Right lobe of liver (tissue), 6 donors: ENCODE data around the gene AMN1. TPM values are rescaled to one million over a fixed set of nuclear protein-coding genes. Genes with fewer than 3 reads are reported as not detected.

Experiments
- ATAC-seq, 4 donors: fragments of 200-7000 bp; cut with Tn5 transposase; one replicate each; pipeline ENCODE4 v1.9.1; 2020; ENCODE audit warnings: mild to moderate bottlenecking in 4 of 4, moderate library complexity in 4 of 4
- DNase-seq, 3 donors: peaks; one replicate each; pipeline ENCODE4 v3.0.0-alpha.2; 2020
- H3K27ac ChIP-seq, 3 donors: fragments of 200-600 bp; one replicate each; pipeline ENCODE4 v1.8.0; 2022
- H3K27me3 ChIP-seq, 2 donors: fragments of 200-600 bp; one replicate each; pipeline ENCODE4 v1.8.0; 2022
- H3K36me3 ChIP-seq, 4 donors: fragments of 200-600 bp; sonication (generic) in 1 of 4; one replicate each; pipeline versions ENCODE4 v1.5.1 to v1.8.0; 2017 to 2022; ENCODE audit warnings: control low read depth in 1 of 4
- H3K4me1 ChIP-seq, 4 donors: fragments of 200-600 bp; sonication (generic) in 1 of 4; one replicate each; pipeline versions ENCODE4 v1.5.1 to v1.8.0; 2017 to 2022; ENCODE audit warnings: control low read depth in 1 of 4
- H3K4me3 ChIP-seq, 3 donors: fragments of 200-600 bp; one replicate each; pipeline ENCODE4 v1.8.0; 2022
- H3K9me3 ChIP-seq, 4 donors: fragments of 200-600 bp; sonication (generic) in 1 of 4; one replicate each; pipeline versions ENCODE4 v1.5.1 to v1.8.0; 2017 to 2022; ENCODE audit warnings: control low read depth in 1 of 4
- CTCF ChIP-seq, 4 donors: fragments of 200-600 bp in 3 of 4; fragments of 450-650 bp in 1 of 4; IDR thresholded peaks; one replicate each; pipeline versions ENCODE4 v1.5.1 to v1.8.0; 2016 to 2022; ENCODE audit warnings: antibody characterized with exemption in 4 of 4, mild to moderate bottlenecking in 2 of 4
- POLR2A ChIP-seq: fragments of 450-650 bp; IDR thresholded peaks from one replicate; pipeline ENCODE4 v1.6.1; 2017; ENCODE audit warnings: antibody characterized with exemption, mild to moderate bottlenecking
- WGBS: methylation state at CpG from one replicate; pipeline ENCODE4 v1.1.6; 2018; ENCODE audit warnings: low coverage, low lambda C conversion rate; ENCODE audit not compliant: insufficient coverage; ENCODE audit errors: missing lambda C conversion rate; 5-methylcytosine and 5-hydroxymethylcytosine counted together
- intact Hi-C, 2 donors: fragments of 100-400 bp; cut with DNase I; formaldehyde crosslinking; loops; one replicate each; pipeline versions ENCODE4 v1.11.2 to v1.14.1; 2022
- total RNA-seq, 6 experiments: library from RNA; depleted of rRNA in 2 of 6; stranded (reverse); fragments of >200 nt in 2 of 6; fragmentation: NEBNext Ultra II Directional in 3 of 6; extraction: Animal tissue kit (Norgen Biotek cat#: 25700) in 3 of 6; gene quantifications; one replicate each; pipeline versions ENCODE4 v1.1.0 to v1.2.4, GENCODE V29; 2016 to 2023
- donor health status: DM: no; HTN: yes; CAD: no.
- donor health status: DM: no; HTN: no; CAD: no.
- donor health status: DM: no; HTN: no; CAD: no.
- donor health status: DM: no; HTN: yes; CAD: no.
- donor health status: DM: no; HTN: yes; CAD: no.

The AMN1 gene
- total RNA-seq, 6 experiments from 2014 or later: 1.2 to 7.3 (median 2.8) TPM

- no peak overlapping the region for H3K4me3 ChIP-seq
- no peak for DNase-seq
- no peak overlapping the region for H3K27ac ChIP-seq
- TF ChIP-seq CTCF (IDR thresholded peaks at IDR 0.05) (no peak), POLR2A (no peak)
- intact Hi-C loops: no loop called here
- WGBS: 88% methylated on average over 4 of the region's 4 CpGs
- H3K4me1 ChIP-seq: no peaks in the 10 kb centered on the region
- ATAC-seq: no peak
- no peaks in the 10 kb centered on the region for H3K27me3 ChIP-seq
- no peaks in the 10 kb centered on the region for H3K36me3 ChIP-seq
- no peaks in the 10 kb centered on the region for H3K9me3 ChIP-seq
Measured at GRCh38 chr12:31655208-31655607, 73.6 kb downstream of the AMN1 start.

GRCh38 chr12:31651893-31652521 lies 76.8 kb downstream of the AMN1 start:
- no peak overlapping the region for H3K27ac ChIP-seq
- intact Hi-C loops: no loop called here
- TF ChIP-seq POLR2A: no peak
- DNase-seq (no peak), ATAC-seq (no peak)
- no peak overlapping the region for H3K4me3 ChIP-seq
- no peaks in the 10 kb centered on the region for H3K36me3 ChIP-seq
- H3K9me3 ChIP-seq: no peaks in the 10 kb centered on the region
- H3K27me3 ChIP-seq: no peaks in the 10 kb centered on the region
- WGBS: 81% methylated on average over 17 of the region's 18 CpGs
- H3K4me1 ChIP-seq: no peaks in the 10 kb centered on the region

- Histone ChIP-seq H3K27ac (no peak overlapping the region), H3K9me3 (no peaks in the 10 kb centered on the region), H3K36me3 (no peaks in the 10 kb centered on the region), H3K4me3 (no peak overlapping the region), H3K27me3 (no peaks in the 10 kb centered on the region), H3K4me1 (no peaks in the 10 kb centered on the region)
- TF ChIP-seq CTCF (IDR thresholded peaks at IDR 0.05): no peak
- TF ChIP-seq POLR2A: no peak
- 53% methylated on average over 5 of the region's 6 CpGs for WGBS
- no peak for DNase-seq
- peak in 1 of 4 donors; percentile 33 for ATAC-seq
- intact Hi-C loops: no loop called here
Measured at GRCh38 chr12:31650918-31651317, 77.9 kb downstream of the AMN1 start.

GRCh38 chr12:31647086-31647491 lies 81.7 kb downstream of the AMN1 start:
- no peak overlapping the region for H3K27ac ChIP-seq
- no peaks in the 10 kb centered on the region for H3K36me3 ChIP-seq
- no peak for TF ChIP-seq CTCF (IDR thresholded peaks at IDR 0.05)
- TF ChIP-seq POLR2A: no peak
- H3K4me3 ChIP-seq: no peak overlapping the region
- DNase-seq: no peak
- intact Hi-C loops: no loop called here
- 60% methylated on average over 7 of the region's 7 CpGs for WGBS
- no peaks in the 10 kb centered on the region for H3K4me1 ChIP-seq
- H3K9me3 ChIP-seq: no peaks in the 10 kb centered on the region
- H3K27me3 ChIP-seq: no peaks in the 10 kb centered on the region
- no peak for ATAC-seq

GRCh38 chr12:31645924-31646323 lies 82.9 kb downstream of the AMN1 start:
- no peak for TF ChIP-seq CTCF (IDR thresholded peaks at IDR 0.05)
- TF ChIP-seq POLR2A: no peak
- no peaks in the 10 kb centered on the region for H3K27me3 ChIP-seq
- H3K36me3 ChIP-seq: no peaks in the 10 kb centered on the region
- no peak for DNase-seq
- no peaks in the 10 kb centered on the region for H3K4me1 ChIP-seq
- H3K9me3 ChIP-seq: no peaks in the 10 kb centered on the region
- no peak overlapping the region for H3K27ac ChIP-seq
- 43% methylated on average over 5 of the region's 5 CpGs for WGBS
- intact Hi-C loops: no loop called here
- no peak overlapping the region for H3K4me3 ChIP-seq
- ATAC-seq: no peak
